Measurements from ENCODE around the gene ZBTB7B. TPM values are rescaled to one million over a fixed set of nuclear protein-coding genes. Genes with fewer than 3 reads are reported as not detected.
A peak's percentile ranks its signal among the peaks of the same experiment; 100 is the strongest.

ZBTB7B gene
- total and polyA plus RNA-seq, 9 of the 15 experiments (the other 6 are each of a cell fraction or from before 2014, with no cell fraction given), result 0.04 to 46.5 (median 15.2) TPM

- TF ChIP-seq PRDM10 (IDR thresholded peaks at IDR 0.05; ENCODE audit: partially characterized antibody) (peak; percentile 99), CREB3 (tag; conservative IDR thresholded peaks at IDR 0.05; ENCODE audit: low read depth) (no peak), ZNF263 (CRISPR knock-in tag; IDR thresholded peaks at IDR 0.05; ENCODE audit: borderline replicate concordance) (no peak; the same call in 1 of the 2 replicates), RBM22 (IDR thresholded peaks at IDR 0.05; ENCODE audit: low read depth, low read length, poor library complexity, severe bottlenecking) (peak; percentile 88), SRSF1 (IDR thresholded peaks at IDR 0.05; ENCODE audit: low read depth, low read length) (no peak), TAF1 (IDR thresholded peaks at IDR 0.05; ENCODE audit: control insufficient read depth, extremely low read depth, insufficient read depth, low read length, severe bottlenecking) (peak; percentile 55), GATA2 (CRISPR knock-in tag; IDR thresholded peaks at IDR 0.05) (no peak), SLC30A9 (CRISPR knock-in tag; IDR thresholded peaks at IDR 0.05) (0 out of 2 replicates have a peak, but pooled peaks have one; percentile 43), BRD4 (IDR thresholded peaks at IDR 0.05) (no peak), KLF1 (tag; IDR thresholded peaks at IDR 0.05) (peak; percentile 43; the same call in 1 of the 2 replicates), EWSR1 (IDR thresholded peaks at IDR 0.05; ENCODE audit: borderline replicate concordance, low read depth, partially characterized antibody) (no peak), ZNF282 (CRISPR knock-in tag; IDR thresholded peaks at IDR 0.05) (no peak), MCM2 (IDR thresholded peaks at IDR 0.05; ENCODE audit: low read depth) (no peak), HLTF (IDR thresholded peaks at IDR 0.05) (no peak; the same call in 1 of the 2 replicates), ZFPM2 (CRISPR knock-in tag; IDR thresholded peaks at IDR 0.05) (peak; percentile 86), MTA1 (IDR thresholded peaks at IDR 0.05; ENCODE audit: borderline replicate concordance) (0 out of 2 replicates have a peak, but pooled peaks have one; percentile 36), ZNF324 (CRISPR knock-in tag; IDR thresholded peaks at IDR 0.05) (0 out of 2 replicates have a peak, but pooled peaks have one; percentile 4), MYNN (IDR thresholded peaks at IDR 0.05) (no peak; the same call in 1 of the 2 replicates), MYNN (CRISPR knock-in tag; IDR thresholded peaks at IDR 0.05) (no peak), SOX6 (IDR thresholded peaks at IDR 0.05) (peak; percentile 30; the same call in 1 of the 2 replicates), ZNF280A (IDR thresholded peaks at IDR 0.05; ENCODE audit: low read depth, partially characterized antibody) (no peak), NUFIP1 (IDR thresholded peaks at IDR 0.05; ENCODE audit: partially characterized antibody) (no peak), KDM4B (IDR thresholded peaks at IDR 0.05; ENCODE audit: borderline replicate concordance in 2 of 2, low read depth in 1 of 2) (no peak)
These were observed 41.1 kb upstream of the ZBTB7B start, which contains the start of gene PYGO2 (continued) for GRCh38 chr1:154961207-154962155.

Measured in K562 (cell line).